HG03103 (cell line): ENCODE data around the gene RECQL.
A peak's percentile ranks its signal among the peaks of the same experiment; 100 is the strongest.

Experiments
- ATAC-seq: cut with Tn5 transposase; IDR thresholded peaks from one replicate; pipeline ENCODE4 v1.9.1; 2021; ENCODE audit warnings: low read depth; ENCODE audit not compliant: unreplicated experiment

Gene RECQL, protein sequence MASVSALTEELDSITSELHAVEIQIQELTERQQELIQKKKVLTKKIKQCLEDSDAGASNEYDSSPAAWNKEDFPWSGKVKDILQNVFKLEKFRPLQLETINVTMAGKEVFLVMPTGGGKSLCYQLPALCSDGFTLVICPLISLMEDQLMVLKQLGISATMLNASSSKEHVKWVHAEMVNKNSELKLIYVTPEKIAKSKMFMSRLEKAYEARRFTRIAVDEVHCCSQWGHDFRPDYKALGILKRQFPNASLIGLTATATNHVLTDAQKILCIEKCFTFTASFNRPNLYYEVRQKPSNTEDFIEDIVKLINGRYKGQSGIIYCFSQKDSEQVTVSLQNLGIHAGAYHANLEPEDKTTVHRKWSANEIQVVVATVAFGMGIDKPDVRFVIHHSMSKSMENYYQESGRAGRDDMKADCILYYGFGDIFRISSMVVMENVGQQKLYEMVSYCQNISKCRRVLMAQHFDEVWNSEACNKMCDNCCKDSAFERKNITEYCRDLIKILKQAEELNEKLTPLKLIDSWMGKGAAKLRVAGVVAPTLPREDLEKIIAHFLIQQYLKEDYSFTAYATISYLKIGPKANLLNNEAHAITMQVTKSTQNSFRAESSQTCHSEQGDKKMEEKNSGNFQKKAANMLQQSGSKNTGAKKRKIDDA

DNA sequence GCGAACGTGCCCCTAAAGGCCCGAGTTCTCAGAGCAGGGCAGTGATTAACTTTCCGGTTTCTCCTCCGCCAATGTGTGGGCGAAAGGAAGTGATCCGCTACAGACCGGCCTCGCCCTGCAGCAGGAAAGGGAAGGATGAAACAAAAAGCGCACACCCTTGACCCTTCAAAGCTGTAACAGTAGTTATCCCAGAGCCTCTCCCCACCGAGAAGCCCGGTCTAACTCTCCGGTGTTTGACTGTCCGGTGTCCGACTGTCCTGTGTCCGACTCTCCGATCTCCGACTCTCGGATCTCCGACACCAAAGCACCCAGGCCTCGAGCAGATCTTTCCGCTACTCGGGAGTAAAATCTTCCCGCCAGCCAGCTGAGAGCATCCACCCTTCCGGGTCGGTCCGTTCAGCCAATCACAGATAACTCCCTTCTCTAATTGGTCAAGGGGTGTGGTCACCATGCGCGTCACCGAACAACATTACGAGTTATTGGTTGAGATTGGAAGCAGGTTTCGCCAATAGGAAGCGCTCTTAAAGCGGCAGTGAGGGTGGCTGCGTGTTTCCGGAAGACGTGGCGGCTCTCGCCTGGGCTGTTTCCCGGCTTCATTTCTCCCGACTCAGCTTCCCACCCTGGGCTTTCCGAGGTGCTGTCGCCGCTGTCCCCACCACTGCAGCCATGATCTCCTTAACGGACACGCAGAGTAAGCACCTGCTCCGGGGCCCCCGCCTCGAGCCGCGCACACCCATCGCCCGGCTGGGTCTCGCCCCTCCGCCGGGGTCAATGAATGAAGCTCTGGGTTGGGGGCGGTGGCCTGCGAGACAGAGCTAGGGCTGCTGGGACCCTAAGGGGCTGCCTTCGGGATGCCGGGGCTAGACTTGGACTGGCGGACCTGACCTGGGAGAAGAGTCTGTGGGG, at the start of gene RECQL, which contains the start of gene GOLT1B:
Gene RECQL (minus strand): TSS at position 378 of the 906 bp plus-strand sequence. CDS start 2,065 bp downstream, outside the sequence.
Gene GOLT1B (plus strand): TSS at position 532 of the 906 bp plus-strand sequence. CDS start 135 bp downstream, at position 667.
- peak; percentile 98 for ATAC-seq

DNA sequence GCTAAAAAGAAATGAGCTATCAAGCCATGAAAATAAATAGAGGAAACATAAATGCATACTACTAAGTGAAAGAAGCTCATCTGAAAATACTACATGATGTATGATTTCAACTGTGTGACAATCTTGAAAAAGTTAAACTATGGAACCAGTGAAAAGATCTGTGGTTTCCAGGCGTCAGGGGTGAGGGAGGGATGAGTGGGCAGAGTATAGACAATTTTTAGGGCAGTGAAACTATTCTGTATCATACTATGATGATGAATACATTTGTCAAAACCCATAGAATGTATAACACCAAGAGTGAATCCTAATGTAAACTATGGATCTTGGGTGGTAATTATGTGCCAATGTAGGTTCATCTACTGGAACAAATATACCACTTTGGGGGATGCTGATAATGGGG, 46.0 kb upstream of the RECQL start:
- no peak for ATAC-seq

DNA sequence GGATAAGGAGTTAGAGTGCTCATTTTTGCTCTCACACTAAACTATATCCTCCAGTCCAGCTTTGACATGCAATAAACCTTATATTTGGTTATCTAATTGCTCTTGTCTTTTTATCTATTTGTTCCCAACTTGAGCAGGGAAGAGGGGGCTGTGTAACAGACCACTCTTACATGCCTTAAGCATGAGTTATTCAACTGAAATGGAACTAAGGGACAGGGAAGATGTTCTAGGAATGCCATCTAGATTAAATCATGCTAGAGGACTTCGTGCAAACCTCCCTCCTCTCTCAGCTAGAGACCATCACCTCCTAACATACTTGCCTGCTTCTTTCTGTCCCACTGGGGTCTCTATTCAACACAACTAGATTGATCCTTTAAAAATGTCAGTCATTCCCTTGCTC, 45.3 kb upstream of the RECQL start:
- ATAC-seq: no peak

DNA sequence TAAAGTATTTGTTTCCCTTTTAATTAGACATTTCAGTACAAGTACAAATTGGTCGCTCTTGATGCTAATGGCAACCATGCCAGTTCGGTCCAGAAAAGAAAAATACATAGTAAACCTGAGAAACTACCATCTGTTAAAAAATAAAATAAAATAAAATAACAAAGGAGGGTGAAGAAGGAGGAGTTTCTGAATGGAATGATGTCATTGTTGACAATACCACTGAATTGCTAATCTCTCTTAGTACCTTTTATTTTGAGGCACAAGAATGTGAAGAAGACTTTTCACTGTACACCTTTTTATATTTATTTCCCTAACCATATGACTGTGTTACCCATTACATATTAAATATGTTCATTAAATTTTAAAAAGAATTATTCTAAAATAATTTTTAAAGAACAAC, 44.1 kb upstream of the RECQL start:
- no peak for ATAC-seq

DNA sequence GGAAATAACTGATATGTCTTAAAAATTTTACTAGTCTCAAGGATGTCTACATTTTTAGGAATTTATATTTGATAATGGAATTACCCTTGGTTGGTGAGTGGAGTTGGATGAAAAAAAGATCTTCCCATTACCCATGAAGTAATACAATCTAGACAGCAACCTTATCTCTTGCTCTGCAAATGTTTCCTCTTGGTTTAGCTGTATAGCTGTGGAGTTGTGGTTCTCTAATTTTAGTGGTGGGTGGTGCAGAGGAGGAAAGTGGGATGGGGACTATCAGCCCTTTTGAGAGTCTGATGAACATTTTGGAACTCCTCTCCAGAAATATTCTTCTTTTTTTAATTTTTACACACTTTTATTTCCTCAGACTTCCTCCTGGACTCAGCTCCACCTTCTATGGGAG, 41.7 kb upstream of the RECQL start:
- no peak for ATAC-seq

DNA sequence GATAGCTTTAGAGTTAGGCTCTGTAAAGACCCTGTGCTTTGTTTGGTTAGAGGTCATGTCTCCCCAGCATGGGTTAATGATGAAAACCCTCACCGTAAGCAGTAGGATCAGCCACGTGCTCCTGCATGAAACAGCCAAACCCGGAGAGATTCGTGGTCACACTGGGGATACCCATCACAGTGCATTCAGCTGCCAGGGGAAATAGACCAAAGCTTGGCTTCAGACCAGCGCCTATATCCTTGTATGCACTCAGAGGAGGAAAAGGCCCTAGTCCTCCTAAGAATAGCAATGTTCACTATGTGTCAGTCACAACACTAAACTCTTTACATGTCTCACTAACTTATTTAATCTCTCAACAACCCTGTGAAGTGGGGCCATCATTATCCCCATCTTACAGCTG, 41.0 kb upstream of the RECQL start:
- ATAC-seq: no peak

DNA sequence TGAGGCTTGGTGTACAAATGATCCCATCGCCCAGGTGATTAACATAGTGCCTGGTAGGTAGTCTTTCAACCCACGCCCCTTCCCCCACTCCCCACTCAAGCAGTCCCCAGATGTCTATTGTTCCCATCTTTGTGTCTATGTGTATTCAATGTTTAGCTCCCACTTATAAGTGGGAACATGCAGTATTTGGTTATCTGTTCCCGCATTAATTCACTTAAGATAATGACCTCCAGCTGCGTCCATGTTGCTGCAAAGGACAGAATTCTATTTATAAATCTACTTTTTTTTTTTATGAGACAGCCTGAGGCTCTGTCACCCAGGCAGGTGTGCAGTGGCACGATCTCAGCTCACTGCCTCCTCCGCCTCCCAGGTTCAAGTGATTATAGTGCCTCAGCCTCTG, 40.3 kb upstream of the RECQL start:
- ATAC-seq: no peak

DNA sequence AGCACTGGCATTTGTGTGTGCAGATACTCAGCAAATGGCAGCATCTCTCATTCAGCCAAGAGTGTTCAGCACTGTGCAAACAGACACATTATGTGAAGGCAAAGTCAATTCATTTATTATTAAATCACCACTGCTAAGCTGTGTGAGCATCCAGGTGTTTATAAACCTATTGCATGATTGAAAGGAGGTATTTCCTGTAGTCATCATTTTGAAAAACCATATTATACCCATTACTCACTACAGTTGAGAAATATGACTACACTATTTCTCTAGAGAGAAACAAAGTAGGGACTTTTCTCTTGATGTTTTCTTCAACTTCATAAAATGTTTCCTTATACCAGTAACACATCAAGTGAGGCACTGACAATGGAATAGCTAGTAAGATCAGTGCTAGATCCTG, 38.4 kb upstream of the RECQL start:
- ATAC-seq: no peak

DNA sequence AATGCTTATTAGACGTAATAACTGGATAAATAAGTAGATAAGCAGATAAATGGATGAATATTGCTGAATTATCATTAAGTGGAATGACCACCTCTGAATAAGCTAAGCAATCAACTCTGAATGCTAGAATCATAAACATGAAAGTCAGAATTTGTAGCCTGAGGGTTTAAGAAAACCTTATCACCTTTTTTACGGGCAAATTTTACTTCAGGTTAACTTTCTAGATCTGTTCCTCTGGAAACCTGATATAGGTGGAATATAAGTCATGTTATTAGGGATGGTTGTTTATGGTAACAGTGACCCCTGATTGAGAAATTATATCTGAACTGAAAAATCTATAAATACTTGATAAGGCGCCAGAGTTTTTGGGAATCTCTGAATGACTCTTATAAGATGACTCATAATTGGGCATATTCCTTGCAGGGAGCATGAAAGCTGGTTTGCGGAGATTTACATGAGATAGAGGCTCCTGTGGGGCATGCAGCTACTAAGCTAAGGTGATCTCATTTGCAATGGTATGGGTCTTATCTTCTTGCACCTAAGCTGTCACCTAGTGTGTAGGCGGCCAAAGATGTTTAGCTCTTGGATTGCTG, 36.7 kb upstream of the RECQL start:
- ATAC-seq: no peak

DNA sequence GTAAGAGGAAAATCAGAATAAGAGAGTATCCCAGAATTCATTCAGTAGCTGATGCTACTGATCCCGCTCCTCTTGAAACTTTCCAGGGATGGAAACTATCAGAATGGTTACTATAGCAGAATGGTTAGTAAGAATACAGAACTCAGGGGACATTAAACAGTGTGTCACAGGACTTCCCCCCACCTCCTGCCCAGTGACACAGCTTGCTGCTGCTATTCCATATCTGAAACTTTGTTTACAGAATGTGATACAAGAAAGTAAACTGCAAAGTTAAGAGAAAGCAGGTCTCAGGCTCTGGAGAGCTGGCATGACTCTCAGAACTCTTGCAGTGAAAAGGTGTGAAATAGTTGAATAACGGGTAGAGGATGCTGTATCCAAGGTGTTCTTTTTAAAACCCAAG, 28.0 kb upstream of the RECQL start:
- no peak for ATAC-seq

DNA sequence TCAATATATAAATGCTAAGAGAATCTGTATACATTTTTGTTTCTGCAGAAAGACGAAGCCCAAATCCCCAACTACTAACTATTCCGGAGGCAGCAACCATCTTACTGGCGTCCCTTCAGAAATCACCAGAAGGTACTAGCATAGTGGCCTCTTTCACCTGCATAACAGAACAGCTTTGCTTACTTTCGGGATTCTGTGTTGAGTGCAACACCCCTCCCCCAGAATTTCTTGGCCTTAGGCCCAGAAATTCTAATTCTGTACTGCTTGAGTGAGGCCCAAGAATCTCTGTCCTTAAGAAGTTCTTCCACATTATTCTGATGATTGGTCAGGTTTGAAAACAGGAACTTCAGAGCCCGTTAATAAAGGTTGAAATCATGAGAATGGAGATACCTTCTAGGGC, 27.5 kb upstream of the RECQL start:
- no peak for ATAC-seq

DNA sequence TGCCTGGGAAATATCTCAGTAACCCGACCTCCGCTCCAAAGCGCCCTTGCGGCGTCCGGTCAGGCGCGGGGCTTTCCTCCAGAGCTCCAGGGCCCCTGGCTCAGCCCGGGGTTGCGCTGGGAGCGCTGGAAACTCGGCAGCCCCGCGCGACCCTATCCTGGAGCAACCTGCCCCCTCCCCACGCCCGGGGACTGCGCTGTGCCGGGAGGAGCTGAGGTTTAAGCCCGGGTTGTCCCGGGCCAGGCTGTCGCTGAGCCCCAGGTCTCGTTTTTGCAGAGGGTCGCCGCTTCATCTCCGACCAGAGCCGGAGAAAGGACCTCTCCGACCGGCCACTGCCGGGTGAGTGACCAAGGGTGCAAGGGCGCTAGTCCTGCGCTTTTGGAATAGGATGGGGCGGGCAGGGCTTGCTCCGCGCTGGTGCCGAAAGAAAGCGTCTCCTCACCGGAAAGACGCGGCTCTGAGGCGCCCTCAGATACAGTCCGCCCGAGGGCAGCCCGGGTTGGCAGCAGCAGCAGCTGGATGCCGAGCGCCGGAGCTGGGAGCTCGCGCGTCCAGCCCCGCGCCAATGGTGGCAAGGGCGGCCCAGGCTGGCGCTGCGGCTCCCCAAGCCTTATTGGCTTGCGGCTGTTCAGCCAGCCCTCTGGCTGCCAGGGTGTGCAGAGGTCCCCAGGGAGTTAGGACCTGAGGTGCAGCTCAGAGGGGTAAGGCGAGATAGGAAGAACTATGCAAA, 26.2 kb upstream of the RECQL start:
- ATAC-seq: peak; percentile 92

DNA sequence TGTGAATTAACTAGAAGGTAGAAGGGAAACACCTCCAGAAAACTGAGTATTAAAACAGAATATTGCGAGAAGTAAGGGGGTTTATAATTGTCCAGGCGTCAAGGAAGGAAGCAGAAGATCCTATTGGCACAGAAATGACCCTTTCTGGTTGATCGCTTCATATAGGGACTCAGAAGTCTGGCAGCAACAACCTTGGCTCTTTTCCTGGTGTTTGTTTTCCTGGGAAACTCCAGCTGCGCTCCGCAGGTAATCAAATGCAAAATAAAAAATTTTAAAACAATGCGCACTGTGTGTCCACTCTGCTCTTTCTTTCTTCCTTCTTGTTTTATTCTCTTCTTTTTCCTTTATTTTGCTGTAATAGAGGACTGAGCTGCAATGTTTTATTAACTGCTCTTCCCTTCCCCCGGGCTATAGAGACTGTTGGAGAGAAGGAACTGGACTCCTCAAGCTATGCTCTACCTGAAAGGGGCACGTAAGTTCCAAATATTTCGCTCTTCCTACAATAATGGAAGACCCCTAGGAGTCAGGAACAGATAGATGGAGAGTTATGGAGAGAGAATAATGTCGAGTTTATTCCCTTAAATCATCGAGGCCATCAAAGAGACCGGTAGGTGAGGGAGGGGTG, 25.4 kb upstream of the RECQL start:
- no peak for ATAC-seq

DNA sequence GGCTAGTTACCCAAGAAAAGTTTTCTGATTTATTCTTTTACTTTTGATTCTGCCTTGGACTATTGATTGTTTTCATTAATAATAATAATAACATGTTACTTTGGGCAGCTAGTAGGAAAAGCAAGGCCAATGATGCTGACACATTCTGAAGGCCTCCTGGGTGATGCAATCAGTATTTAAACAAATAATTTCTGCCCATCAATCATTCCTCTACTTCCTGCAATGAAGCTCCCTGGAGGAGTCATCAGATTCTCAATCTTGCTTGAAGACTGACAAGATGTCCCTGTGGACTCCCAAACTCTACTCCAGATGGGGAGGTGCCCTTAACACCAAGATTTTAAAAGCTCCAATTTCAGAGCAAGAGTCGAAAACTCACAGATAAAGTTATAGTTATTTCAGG, 24.6 kb upstream of the RECQL start, which contains the start of gene SPX:
Gene SPX (plus strand): TSS at position 244 of the 400 bp plus-strand sequence. CDS start 177 bp downstream, outside the sequence.
- ATAC-seq: no peak

DNA sequence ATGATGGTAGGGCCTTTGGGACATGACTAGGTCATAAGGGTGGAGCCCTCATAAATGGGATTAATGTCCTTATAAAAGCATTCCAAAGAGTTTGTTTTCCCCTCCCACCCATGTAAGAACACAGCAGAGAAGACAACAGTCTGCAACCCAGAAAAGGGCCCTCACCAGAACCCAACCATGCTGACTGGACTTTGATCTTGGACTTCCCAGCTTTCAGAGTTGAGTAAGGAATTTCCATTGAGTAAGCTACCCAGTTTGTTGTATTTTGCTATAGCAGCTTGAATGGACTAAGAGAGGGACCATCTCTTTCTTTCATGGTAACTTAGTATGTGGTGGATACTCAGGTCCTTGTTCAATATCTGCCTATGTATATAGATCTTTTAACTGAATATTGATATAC, 21.7 kb upstream of the RECQL start:
- ATAC-seq: no peak

DNA sequence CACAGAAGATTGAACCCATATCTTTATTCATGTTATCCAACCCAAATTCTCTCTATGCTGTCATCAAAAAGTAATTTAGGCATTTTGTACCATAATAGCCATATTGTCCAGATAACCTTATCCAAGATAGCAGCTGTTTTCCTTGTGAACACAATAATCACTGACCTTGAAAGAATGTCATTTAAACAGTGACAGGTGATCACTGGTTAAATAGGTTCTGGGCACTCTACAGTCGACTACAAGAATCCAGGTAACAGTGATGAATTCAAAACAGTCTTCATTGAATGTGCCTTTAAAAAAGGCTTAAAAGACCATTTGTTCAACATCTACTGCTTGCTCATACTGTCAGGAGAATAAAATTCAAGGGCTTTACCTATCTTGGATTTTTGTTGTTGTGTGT, 20.1 kb upstream of the RECQL start:
- ATAC-seq: no peak

DNA sequence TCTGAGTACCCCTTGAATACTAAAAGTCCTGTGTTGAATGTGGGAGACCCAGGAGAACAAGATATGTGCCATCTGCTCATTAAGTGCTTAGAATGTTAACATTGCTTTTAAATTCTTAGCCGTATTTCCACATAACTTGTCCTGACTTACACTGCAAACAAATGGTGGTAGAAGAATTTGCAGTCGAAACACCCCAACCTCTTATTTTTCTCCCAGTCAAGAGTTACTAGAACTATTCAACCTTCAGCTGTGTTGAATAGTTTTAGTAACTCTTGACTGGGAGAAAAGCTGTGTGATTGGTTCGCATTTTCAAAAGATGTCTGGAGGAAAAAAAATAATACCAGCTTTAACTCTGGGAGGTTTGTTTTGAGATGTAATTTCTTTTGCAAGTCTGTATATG, 17.0 kb upstream of the RECQL start:
- ATAC-seq: no peak

DNA sequence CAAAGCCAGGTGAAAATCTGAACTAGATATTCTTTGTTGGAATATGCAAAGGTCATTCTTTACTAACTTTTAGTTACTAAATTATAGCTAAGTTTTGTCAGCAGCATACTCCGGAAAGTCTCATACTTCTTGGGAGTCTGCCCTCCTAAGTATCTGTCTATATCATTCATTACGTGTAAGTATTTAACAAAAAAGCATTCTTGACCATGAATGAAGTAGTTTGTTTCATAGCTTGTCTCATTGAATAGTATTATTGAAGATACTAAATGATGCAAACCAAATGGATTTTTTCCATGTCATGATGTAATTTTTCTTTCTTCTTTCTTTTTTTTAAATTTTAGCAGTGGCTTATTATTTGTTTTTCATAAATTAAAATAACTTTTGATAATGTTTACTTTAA, 14.8 kb upstream of the RECQL start:
- ATAC-seq: no peak

DNA sequence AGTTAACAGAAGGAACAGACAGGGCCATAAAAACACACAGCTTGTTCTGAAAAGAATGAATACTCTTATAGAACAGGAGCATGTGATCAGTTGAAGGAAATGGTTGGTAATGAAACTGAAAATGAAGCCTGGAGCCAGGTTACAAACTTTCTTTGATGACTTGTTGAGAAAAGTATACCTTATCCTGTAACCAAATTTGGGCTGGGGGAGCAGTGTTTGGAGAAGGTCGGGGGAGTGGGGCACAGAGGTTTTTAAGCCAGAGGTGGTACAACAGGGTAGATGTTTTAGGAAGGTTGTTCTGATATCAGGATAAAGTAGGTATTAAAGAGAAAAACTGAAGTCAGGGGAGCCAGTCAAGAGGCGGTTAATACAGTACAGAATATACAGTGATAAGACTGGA, 8.3 kb upstream of the RECQL start:
- ATAC-seq: peak; percentile 89
